WERI-Rb-1 (cell line): Measurements from ENCODE around the gene CLCN7.

Experiments
- DNase-seq: peaks from one replicate; pipeline ENCODE4 v3.0.0-alpha.2; 2020
- H3K27ac ChIP-seq: fragments of 250-450 bp; sonication (Bioruptor Pico); 2 replicates; pipeline ENCODE4 v1.5.1; 2020; ENCODE audit warnings: mild to moderate bottlenecking, moderate library complexity
- H3K27me3 ChIP-seq: fragments of 250-450 bp; sonication (Bioruptor Pico); 2 replicates; pipeline ENCODE4 v1.5.1; 2021; ENCODE audit warnings: mild to moderate bottlenecking, low read depth, moderate library complexity; ENCODE audit not compliant: insufficient read depth, severe bottlenecking
- H3K36me3 ChIP-seq: fragments of 250-450 bp; sonication (Bioruptor Pico); 2 replicates; pipeline ENCODE4 v1.5.1; 2020; ENCODE audit warnings: mild to moderate bottlenecking, moderate library complexity
- H3K4me3 ChIP-seq: 2 replicates; pipeline ENCODE4 v1.5.1; 2011; ENCODE audit warnings: low read depth, mild to moderate bottlenecking, control low read depth, low read length
- H3K9me3 ChIP-seq: fragments of 250-450 bp; sonication (Bioruptor Pico); 2 replicates; pipeline ENCODE4 v1.5.1; 2021; ENCODE audit warnings: mild to moderate bottlenecking, moderate library complexity; ENCODE audit not compliant: severe bottlenecking
- CTCF ChIP-seq: IDR thresholded peaks from 2 replicates; pipeline ENCODE4 v1.5.1; 2011; ENCODE audit warnings: low read depth, mild to moderate bottlenecking, control low read depth, inconsistent platforms, low read length

The CLCN7 gene

DNA sequence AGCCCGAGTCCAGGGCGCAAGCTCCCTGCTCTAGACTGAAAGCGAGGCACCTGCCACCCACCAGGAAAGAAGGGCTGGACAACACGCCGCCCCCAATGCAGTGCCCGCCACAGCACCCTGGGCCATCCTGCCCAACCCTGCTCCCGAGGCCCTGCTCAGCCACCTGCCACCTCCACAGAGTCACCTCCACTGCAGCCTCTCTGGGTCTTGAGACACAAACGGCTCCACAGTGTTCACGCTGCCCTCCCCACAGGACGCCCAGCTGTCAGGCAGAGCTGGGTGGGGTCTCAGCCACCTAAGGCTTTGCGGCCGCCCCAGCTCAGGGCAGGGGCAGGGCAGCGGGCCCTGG, 9.3 kb downstream of the CLCN7 start:
- no peak overlapping the region for H3K27ac ChIP-seq
- no peaks in the 10 kb centered on the region for H3K27me3 ChIP-seq
- no peak overlapping the region for H3K4me3 ChIP-seq
- no peaks in the 10 kb centered on the region for H3K9me3 ChIP-seq
- H3K36me3 ChIP-seq = peaks cover 18% of the 10 kb centered on the region
- no peak for DNase-seq
- TF ChIP-seq CTCF = no peak

GRCh38 chr16:1464894-1465566, 9.8 kb downstream of the CLCN7 start:
- Histone ChIP-seq H3K27ac (no peak overlapping the region), H3K36me3 (peaks cover 22% of the 10 kb centered on the region), H3K9me3 (no peaks in the 10 kb centered on the region), H3K27me3 (no peaks in the 10 kb centered on the region), H3K4me3 (no peak overlapping the region)
- DNase-seq = no peak
- no peak for TF ChIP-seq CTCF

DNA sequence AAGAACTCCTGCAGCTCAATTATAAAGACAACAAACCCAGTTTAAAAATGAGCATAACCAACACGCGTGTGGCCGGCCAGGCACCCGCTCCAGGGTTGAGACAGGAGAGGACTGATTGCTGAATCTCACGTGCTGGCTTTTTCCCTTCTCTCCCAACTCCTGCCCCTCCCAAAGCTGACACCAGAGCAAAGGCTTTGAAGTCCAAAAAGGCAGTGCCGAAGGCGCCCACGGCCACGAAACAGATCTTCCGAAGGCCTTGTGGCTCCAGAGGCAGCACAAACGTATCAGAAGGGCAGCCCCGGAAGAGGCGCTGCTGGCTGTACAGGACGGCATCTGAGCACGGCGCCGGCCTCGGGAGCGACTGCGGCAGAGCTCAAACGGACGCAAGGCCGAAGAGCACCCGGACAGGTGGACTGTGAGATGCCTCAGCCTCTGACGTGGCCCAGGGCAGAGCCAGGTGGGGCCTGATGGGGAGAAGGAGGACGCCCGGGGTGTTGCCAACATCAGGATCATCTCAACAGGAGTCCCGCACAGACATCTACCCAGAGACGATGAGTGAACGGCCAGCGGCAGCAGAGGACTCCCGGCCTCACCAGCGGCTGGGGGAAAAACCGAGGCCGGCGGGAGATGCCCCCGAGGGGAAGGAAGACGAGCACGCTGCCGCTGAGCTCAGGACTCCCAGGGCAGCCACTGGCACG, 10.5 kb downstream of the CLCN7 start:
- H3K27me3 ChIP-seq = no peaks in the 10 kb centered on the region
- TF ChIP-seq CTCF = no peak
- no peaks in the 10 kb centered on the region for H3K9me3 ChIP-seq
- no peak overlapping the region for H3K27ac ChIP-seq
- peaks cover 22% of the 10 kb centered on the region for H3K36me3 ChIP-seq
- DNase-seq = no peak
- H3K4me3 ChIP-seq = no peak overlapping the region

DNA sequence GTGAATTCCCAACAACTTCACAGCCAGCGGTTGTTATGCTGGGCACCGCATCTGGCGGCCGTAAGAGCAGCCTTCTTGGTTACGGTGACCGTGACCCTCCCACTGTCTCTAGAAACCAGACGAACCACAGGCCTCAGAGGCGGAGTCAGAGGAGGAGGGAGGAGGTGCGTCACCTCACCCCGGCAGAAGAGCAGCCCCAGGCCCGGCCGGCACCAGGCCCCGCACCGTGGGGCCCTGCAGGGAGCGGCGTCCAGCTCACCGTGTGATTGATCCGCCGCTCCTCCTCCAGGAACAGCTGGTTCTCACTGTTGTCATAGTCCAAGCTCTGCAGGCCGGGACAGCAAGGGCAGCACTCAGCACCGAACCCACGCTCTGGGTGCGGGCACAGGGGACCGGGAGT, 13.7 kb downstream of the CLCN7 start:
- Histone ChIP-seq H3K9me3 (no peaks in the 10 kb centered on the region), H3K36me3 (peaks cover 26% of the 10 kb centered on the region), H3K4me3 (no peak overlapping the region), H3K27ac (no peak overlapping the region), H3K27me3 (no peaks in the 10 kb centered on the region)
- TF ChIP-seq CTCF = no peak
- no peak for DNase-seq

GRCh38 chr16:1460602-1461138, 14.2 kb downstream of the CLCN7 start:
- Histone ChIP-seq H3K27ac (no peak overlapping the region), H3K4me3 (no peak overlapping the region), H3K27me3 (no peaks in the 10 kb centered on the region), H3K9me3 (no peaks in the 10 kb centered on the region), H3K36me3 (peaks cover 27% of the 10 kb centered on the region)
- TF ChIP-seq CTCF = no peak
- DNase-seq = no peak
